Choroid plexus epithelial cell (primary cell): ENCODE data around the gene GMDS.

Source experiments
- DNase-seq: peaks from one replicate; pipeline ENCODE4 v3.0.0-alpha.2; 2010; ENCODE audit warnings: low read depth
- H3K4me3 ChIP-seq: 2 replicates; pipeline ENCODE4 v1.5.1; 2011; ENCODE audit warnings: low read depth, mild to moderate bottlenecking, control low read depth, low read length, moderate library complexity
- TF ChIP-seq, protein P1 (sequence below): conservative IDR thresholded peaks from 2 replicates; pipeline ENCODE4 v1.5.1; 2011; ENCODE audit warnings: low read depth, mild to moderate bottlenecking, control low read depth, inconsistent platforms, low read length, moderate library complexity

GMDS gene

DNA sequence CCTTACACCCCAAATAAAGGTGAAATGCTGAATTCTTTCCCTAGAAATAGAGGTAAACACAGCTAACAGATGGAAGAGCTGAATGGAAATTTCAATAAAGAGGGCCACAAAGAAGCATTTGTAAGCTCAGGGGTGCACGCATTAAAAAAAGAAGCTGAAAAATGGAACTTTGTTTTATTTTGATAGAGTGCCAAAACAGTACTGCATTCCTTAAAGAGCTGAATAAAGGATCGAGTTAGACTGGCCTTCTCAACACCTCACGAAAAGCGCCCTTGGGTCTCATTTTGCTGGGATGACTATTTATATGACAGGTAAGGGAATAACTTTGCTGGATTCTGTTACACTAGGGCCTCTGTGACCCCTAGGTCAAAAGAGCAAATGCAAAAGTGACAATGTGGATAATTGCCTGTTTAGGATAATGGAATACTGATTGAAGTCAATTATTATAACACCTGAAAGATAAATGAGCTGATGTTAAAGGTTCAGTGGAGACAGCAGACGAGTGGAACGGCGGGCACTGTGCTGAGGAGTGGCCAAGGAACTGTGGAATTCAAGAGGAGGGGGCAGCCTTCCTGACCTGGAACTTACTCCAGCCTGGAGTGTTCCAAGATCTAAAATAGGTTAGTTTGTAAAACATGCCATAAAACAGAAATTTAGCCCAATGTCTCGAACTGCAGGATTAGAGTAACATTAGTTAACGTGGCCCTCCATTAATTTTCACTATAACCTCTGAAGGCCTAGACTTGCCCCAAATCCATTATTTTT, 467.3 kb downstream of the GMDS start:
- TF ChIP-seq, protein P1, sequence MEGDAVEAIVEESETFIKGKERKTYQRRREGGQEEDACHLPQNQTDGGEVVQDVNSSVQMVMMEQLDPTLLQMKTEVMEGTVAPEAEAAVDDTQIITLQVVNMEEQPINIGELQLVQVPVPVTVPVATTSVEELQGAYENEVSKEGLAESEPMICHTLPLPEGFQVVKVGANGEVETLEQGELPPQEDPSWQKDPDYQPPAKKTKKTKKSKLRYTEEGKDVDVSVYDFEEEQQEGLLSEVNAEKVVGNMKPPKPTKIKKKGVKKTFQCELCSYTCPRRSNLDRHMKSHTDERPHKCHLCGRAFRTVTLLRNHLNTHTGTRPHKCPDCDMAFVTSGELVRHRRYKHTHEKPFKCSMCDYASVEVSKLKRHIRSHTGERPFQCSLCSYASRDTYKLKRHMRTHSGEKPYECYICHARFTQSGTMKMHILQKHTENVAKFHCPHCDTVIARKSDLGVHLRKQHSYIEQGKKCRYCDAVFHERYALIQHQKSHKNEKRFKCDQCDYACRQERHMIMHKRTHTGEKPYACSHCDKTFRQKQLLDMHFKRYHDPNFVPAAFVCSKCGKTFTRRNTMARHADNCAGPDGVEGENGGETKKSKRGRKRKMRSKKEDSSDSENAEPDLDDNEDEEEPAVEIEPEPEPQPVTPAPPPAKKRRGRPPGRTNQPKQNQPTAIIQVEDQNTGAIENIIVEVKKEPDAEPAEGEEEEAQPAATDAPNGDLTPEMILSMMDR: no peak
- no peak overlapping the region for H3K4me3 ChIP-seq

DNA sequence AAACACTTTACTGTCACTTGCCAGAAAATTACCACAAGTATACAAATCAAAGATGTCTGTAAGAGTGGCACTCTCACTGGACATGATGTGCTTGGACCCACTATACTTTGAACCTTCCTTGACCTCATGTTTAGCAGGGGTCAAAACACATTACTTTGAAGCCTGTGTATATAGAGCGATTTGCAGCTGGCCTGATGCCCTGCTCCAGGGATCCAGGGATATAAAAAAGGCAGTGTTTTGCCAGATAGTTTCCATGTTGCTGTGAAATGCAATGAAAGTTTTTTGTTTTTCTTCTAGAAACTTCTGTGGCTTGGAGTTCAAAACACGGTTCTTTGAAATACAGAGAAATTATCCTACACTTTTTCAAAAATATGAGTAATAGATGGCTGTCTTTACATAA, 470.0 kb downstream of the GMDS start:
- H3K4me3 ChIP-seq: no peak overlapping the region
- TF ChIP-seq, protein P1: no peak
- no peak for DNase-seq

More for the DNA sequence above, 467.3 kb downstream of the GMDS start:
- DNase-seq: no peak

DNA sequence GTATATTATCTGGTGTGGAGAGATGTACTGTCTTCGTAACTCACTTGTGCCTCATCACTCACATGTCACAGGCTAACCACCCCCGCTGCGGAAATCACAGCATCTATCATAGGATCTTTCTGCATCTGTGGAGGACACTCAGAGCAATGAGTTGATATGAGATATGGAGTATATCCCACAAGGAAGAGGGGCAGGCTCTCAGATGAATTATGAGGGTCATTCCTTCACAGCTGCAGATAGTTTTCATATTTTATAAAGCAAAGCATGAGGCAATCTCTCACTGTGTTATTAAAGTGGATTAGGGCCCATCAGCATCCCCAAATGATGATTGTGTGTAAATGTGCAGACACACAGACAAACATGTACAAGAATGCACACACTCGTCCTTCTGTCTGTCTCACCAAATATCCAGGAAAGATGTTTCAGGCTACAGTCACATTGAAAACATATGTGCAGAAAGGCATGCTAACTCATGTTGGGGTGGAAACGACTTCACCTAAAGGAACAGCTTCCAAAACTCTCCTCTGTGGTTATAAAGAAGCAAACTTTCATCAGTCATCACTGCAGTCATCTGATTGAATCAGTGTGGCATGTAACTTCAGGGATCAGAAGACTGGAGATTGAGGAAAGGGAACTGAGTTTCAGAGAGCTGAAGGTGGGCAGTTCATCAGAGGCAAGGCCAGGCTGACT, 471.0 kb downstream of the GMDS start:
- no peak for DNase-seq
- TF ChIP-seq, protein P1: no peak
- no peak overlapping the region for H3K4me3 ChIP-seq

DNA sequence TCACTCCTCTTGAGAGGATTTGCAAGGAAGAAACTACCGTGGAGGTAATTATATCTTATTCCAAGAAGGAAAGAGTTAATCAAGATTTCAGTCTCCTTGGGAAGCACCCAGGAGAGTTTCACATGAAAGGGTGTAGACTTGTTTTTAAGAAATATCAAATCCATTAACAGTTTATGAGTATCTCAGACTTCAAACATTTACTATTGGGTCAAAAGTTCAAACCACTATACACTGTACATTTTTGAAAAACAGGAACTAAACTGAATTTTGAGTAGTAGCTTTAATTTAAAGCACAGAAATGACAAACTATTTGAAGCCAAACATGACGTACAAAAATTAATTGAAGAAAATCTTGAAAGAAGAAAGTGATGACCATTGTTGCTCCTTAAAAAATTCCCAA, 471.7 kb downstream of the GMDS start:
- DNase-seq: no peak
- TF ChIP-seq, protein P1: no peak
- no peak overlapping the region for H3K4me3 ChIP-seq

DNA sequence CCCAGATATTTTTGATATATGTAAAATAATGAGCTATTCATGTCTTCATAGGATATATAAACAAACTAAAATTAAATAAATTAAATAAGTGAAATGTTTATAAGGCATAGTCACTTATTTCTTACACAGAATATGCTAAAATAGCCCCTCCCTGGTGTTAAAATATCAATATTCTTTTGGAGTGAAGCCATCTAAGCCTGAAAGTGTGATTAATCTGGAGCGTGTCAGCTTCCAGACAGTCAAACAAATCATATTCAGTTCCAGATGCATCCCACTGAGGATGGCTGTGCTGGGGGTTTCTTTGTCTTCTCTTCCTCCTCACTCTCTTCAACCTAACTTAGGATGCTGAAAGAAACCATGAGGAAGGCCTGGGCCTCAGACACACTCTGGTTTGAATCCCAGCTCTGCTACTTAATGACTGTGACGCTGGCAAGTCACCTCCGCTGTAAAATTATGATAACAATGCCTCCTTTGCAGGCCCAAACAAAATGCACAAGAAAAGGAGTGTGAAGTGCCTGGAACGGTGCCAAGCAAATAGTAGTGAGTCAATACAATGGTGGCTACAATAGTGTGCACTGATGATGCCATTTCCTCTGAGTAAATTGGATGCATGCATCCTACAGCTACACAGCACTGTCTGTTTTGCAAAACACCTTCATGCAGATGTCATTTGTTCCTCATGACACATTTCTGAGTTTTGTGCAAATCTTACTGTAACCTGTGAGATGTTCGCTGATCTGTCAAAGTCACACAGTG, 474.3 kb downstream of the GMDS start:
- H3K4me3 ChIP-seq: no peak overlapping the region
- DNase-seq: no peak
- TF ChIP-seq, protein P1: no peak

DNA sequence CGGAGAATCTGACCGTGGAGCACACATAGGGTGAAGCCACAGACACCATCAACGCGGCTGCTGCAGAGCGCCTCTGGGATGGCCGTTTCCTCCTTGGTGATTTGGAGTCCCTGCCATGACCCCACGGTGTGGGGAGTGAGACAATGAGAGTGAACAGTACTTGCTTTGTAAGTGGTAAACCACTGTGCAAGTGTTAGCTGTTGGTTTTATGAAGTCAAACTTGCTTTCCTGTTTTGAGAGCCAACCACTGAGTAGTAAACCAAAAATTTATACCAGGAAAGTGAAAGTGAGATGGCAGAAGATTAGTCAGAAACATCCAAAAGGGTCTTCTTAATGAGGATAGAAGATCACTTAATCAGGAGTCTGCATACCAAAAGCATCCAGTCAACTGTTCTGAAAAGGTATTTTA, 475.0 kb downstream of the GMDS start:
- H3K4me3 ChIP-seq: no peak overlapping the region
- DNase-seq: no peak
- TF ChIP-seq, protein P1: no peak
